Subcutaneous adipose tissue (tissue), 4 donors: ENCODE results near the gene TSSC4. TPM values are rescaled to one million over a fixed set of nuclear protein-coding genes. Genes with fewer than 3 reads are reported as not detected.

Experiments used
- small RNA-seq: library from RNA; depleted of rRNA; stranded (forward); fragments of <200 nt; gene quantifications from one replicate; pipeline ENCODE3, GENCODE V24; 2016
- total RNA-seq, 4 donors: library from RNA; depleted of rRNA; stranded (reverse); fragments of >200 nt; gene quantifications; one replicate each; pipeline ENCODE4 v1.1.0, GENCODE V29; 2016
- TF ChIP-seq, protein P1 (sequence below): fragments of 450-650 bp; IDR thresholded peaks from one replicate; pipeline ENCODE4 v1.5.1; 2016; ENCODE audit warnings: low read depth, mild to moderate bottlenecking, control low read depth, antibody characterized with exemption, moderate library complexity

Gene TSSC4
- total RNA-seq, 4 donors from 2014 or later, result 19.5 to 36.0 (median 27.8) TPM

GRCh38 chr11:2452321-2453012 is 51.9 kb downstream of the TSSC4 start:
- TF ChIP-seq, protein P1, sequence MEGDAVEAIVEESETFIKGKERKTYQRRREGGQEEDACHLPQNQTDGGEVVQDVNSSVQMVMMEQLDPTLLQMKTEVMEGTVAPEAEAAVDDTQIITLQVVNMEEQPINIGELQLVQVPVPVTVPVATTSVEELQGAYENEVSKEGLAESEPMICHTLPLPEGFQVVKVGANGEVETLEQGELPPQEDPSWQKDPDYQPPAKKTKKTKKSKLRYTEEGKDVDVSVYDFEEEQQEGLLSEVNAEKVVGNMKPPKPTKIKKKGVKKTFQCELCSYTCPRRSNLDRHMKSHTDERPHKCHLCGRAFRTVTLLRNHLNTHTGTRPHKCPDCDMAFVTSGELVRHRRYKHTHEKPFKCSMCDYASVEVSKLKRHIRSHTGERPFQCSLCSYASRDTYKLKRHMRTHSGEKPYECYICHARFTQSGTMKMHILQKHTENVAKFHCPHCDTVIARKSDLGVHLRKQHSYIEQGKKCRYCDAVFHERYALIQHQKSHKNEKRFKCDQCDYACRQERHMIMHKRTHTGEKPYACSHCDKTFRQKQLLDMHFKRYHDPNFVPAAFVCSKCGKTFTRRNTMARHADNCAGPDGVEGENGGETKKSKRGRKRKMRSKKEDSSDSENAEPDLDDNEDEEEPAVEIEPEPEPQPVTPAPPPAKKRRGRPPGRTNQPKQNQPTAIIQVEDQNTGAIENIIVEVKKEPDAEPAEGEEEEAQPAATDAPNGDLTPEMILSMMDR, result no peak

DNA sequence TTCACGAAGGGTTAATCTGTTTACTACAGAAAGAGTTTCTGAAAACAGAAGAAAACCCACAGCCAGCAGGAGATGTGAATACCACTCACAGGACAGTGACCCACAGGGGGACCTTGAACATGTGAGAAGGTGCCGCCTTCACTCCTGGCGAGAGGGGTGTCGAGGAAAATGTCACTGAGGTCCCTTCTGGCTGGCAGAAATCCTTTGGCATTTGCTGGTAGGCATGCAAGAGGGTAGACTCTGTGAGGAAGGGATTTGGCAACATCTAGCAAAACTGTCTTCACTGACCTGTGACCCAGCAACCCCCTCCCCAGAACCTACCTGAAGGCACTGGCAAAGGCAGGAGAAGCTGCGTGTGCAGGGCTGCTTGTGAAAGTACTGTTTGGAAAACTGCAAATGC is 52.9 kb downstream of the TSSC4 start:
- TF ChIP-seq, protein P1, result no peak

Small RNA genes lying within 50 kb of the gene (small RNA-seq; reads per million reads assigned to genes)
- 0.49 reads per million for gene RF00019

Other genes with a start within 250 kb of the TSSC4 start
- gene INS, start 239.5 kb upstream of the TSSC4 start, total RNA-seq, result not detected
- gene TH, start 228.9 kb upstream of the TSSC4 start, total RNA-seq, result not detected
- gene ASCL2, start 130.2 kb upstream of the TSSC4 start, total RNA-seq, result under 1 TPM; 0.22 to 0.98 (median 0.63) TPM
- 1 to 10 TPM in 2 of 4 donors, under 1 TPM in 1, not detected in 1; 0.65 to 2.9 (median 1.2) TPM for gene C11orf21, start 98.8 kb upstream of the TSSC4 start, total RNA-seq
- gene TSPAN32, start 98.7 kb upstream of the TSSC4 start, total RNA-seq, result 1 to 10 TPM in 3 of 4 donors, not detected in 1; 2.1 to 2.6 (median 2.5) TPM
- 1,000 to 10,000 TPM in 1 of 4 donors, 100 to 1,000 TPM in 3; 499 to 1,242 (median 673) TPM for gene CD81, start 23.4 kb upstream of the TSSC4 start, total RNA-seq
- gene TRPM5, start 43.8 kb downstream of the TSSC4 start, total RNA-seq, result not detected
- gene KCNQ1, start 44.3 kb downstream of the TSSC4 start, total RNA-seq, result 10 to 100 TPM in 1 of 4 donors, 1 to 10 TPM in 3; 3.2 to 12.7 (median 5.5) TPM